ENCODE measurements around the gene ASCC1.

Gene ASCC1

DNA sequence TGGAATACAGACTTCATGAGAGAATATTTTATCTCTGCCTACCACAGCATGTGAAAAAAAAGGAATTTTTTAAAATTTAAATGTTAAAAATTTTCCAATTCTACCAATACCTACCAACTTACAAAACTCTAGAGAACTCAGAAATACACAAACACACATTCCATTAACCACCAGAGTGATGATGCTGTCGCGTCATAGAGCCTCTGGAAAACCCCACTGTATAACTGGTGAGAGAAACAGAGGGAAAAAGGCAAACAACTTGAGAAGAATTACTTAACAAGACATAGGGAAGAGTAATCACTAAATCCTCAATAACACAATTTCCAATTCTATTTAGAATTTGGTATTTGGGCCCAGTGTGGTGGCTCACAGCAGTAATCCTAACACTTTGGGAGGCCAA is 121.5 kb downstream of the ASCC1 start:
- no peak overlapping the region for H3K4me3 ChIP-seq (ENCODE audit: low read length)
- TF ChIP-seq, protein P1, sequence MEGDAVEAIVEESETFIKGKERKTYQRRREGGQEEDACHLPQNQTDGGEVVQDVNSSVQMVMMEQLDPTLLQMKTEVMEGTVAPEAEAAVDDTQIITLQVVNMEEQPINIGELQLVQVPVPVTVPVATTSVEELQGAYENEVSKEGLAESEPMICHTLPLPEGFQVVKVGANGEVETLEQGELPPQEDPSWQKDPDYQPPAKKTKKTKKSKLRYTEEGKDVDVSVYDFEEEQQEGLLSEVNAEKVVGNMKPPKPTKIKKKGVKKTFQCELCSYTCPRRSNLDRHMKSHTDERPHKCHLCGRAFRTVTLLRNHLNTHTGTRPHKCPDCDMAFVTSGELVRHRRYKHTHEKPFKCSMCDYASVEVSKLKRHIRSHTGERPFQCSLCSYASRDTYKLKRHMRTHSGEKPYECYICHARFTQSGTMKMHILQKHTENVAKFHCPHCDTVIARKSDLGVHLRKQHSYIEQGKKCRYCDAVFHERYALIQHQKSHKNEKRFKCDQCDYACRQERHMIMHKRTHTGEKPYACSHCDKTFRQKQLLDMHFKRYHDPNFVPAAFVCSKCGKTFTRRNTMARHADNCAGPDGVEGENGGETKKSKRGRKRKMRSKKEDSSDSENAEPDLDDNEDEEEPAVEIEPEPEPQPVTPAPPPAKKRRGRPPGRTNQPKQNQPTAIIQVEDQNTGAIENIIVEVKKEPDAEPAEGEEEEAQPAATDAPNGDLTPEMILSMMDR (IDR thresholded peaks at IDR 0.05; ENCODE audit: insufficient read depth, low read depth, low read length, missing control alignments): no peak
- DNase-seq (ENCODE audit: low read depth): no peak

DNA sequence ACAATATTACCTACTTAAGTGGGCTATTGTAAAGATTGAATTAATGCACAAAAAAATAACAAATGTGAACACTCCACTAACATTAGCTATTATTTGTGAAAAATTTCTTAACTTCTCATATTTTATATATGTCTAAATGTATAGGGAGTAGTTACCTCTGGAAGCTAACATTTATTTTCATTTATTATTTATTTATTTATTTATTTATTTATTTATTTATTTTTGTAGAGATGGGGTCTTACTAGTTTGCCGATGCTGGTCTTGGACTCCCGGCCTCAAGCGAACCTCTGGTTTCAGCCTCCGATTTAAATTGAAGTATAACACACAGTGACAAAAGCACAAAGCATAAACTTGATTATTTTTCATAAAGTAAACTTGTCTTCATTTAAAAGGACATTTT is 122.6 kb downstream of the ASCC1 start:
- DNase-seq (ENCODE audit: low read depth): no peak
- TF ChIP-seq, protein P1 (IDR thresholded peaks at IDR 0.05; ENCODE audit: insufficient read depth, low read depth, low read length, missing control alignments): no peak
- no peak overlapping the region for H3K4me3 ChIP-seq (ENCODE audit: low read length)

DNA sequence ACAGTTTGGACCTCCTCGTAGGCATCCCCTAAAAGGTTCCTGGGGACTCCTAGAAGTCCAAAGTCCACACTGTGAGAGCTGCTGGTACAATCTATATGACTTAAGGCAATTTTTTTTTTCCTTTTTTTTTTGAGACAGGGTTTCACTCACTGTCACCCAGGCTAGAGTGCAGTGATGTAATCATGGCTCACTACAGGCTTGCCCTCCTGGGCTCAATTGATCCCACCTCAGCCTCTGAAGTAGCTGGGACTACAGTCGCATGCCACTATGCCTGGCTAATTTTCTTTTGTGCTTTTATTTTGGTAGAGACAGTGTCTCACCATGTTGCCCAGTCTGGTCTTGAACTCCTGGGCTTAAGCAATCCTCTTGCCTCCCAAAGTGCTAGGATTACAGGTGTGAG is 123.1 kb downstream of the ASCC1 start:
- no peak overlapping the region for H3K4me3 ChIP-seq (ENCODE audit: low read length)
- DNase-seq (ENCODE audit: low read depth): no peak
- TF ChIP-seq, protein P1 (IDR thresholded peaks at IDR 0.05; ENCODE audit: insufficient read depth, low read depth, low read length, missing control alignments): no peak

DNA sequence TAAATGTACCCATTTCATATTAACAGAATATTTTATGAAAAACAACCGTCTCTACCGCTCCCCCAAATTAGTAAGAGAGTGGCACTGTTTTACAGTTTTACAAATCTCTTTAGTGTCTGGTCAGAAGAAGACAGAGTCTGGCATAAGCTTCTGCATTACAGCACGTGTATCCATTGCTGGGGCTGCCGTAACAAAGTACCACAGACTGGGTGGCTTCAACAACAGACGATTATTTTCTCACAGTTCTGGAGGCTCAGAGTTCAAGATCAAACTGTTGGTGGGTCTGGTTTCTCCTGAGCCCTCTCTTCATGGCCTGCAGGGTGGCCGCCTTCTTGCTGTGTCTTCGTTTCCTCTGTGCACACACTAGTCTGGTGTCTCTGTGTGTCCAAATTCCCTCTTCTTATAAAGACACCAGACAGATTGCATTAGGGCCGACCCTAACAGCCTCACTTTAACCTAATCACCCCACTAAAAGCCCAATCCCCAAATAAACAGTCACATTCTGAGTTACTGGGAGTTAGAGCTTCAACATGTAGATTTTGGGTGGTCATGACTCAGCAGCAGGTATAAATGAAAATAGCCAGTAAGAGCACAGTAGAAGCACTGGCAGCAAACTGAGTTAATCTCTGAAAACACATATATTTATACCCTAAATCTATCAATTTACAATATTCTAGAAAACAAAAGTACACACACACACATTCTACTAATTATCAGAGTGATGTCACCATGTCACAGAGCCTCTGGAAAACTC is 123.7 kb downstream of the ASCC1 start:
- TF ChIP-seq, protein P1 (IDR thresholded peaks at IDR 0.05; ENCODE audit: insufficient read depth, low read depth, low read length, missing control alignments): no peak
- no peak for DNase-seq (ENCODE audit: low read depth)
- H3K4me3 ChIP-seq (ENCODE audit: low read length): no peak overlapping the region

DNA sequence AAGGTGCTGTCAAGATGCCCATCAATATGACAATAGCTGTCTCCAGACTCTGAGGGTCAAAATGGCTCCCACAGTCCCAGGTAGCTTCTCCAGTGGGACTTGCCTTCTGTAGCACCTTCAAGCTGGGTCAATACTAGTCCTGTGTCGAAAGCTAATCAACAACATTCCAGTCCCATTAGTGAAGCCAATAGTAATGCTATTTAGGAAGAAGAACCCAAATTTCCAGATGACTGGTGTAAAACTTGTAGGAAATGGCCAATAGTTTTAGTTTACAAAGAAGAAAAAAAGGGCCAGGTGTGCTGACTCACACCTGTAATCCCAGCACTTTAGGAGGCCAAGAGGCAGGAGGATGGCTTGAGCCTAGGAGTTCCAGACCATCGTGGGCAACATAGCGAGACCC is 125.8 kb downstream of the ASCC1 start:
- peak; percentile 8 for DNase-seq (ENCODE audit: low read depth)
- no peak overlapping the region for H3K4me3 ChIP-seq (ENCODE audit: low read length)
- TF ChIP-seq, protein P1 (IDR thresholded peaks at IDR 0.05; ENCODE audit: insufficient read depth, low read depth, low read length, missing control alignments): no peak

DNA sequence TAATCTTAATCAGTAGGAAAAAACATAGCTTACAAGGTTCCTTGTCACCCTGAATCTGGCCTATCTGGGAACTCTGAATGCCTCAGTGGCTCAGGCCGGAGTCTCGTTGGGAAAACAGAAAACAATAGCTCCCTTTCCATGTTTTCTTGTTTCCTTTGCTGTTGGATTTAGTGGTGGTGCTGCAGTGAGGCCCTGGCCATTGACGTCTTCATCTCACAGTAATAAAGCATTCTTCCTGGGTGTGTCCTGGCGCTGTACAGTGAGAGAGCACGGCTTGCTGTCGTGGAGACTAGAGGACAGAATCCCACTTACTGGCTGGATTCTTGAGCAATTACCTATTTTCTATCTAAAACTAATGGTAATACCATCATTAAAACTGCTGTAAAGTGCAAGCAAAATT is 126.5 kb downstream of the ASCC1 start:
- no peak overlapping the region for H3K4me3 ChIP-seq (ENCODE audit: low read length)
- DNase-seq (ENCODE audit: low read depth): no peak
- TF ChIP-seq, protein P1 (IDR thresholded peaks at IDR 0.05; ENCODE audit: insufficient read depth, low read depth, low read length, missing control alignments): no peak

All from epithelial cell of esophagus (primary cell).